ENCODE results near the gene XPR1. TPM values are rescaled to one million over a fixed set of nuclear protein-coding genes. Genes with fewer than 3 reads are reported as not detected.

XPR1 gene
- total and polyA plus RNA-seq, 2 of the 8 experiments (the other 6 are each of a cell fraction or from before 2014, with no cell fraction given) = 28.6 to 43.9 TPM

- TF ChIP-seq GABPA (IDR thresholded peaks at IDR 0.05; ENCODE audit: borderline replicate concordance, insufficient read depth, low read length) (no peak), KDM1A (IDR thresholded peaks at IDR 0.05; ENCODE audit: borderline replicate concordance, low read length) (no peak), GTF2F1 (IDR thresholded peaks at IDR 0.05; ENCODE audit: borderline replicate concordance, low read depth, low read length) (no peak), ATF3 (IDR thresholded peaks at IDR 0.05; ENCODE audit: insufficient read depth, low read depth, low read length) (no peak), TAF1 (IDR thresholded peaks at IDR 0.05; ENCODE audit: low read depth, low read length) (no peak)
Observed at GRCh38 chr1:180641662-180642061, 9.8 kb downstream of the XPR1 start (continued).

Data from H1 (cell line).